MCF 10A (cell line): ENCODE results near the gene CPN2. TPM values are rescaled to one million over a fixed set of nuclear protein-coding genes. Genes with fewer than 3 reads are reported as not detected.

Source experiments
- BruUV-seq: library from RNA; stranded (reverse); fragments of 400-500 nt; replicated peaks from 2 replicates; lab custom pipeline; 2021; lab: Mats Ljungman, UMichigan
- CTCF ChIA-PET: fragments of 300-600 bp; sonication (Branson Sonifier 250); formaldehyde crosslinking; extraction: SDS; loops from one replicate; lab custom pipeline; 2021; ENCODE audit warnings: antibody characterized with exemption, inconsistent platforms; lab: Yijun Ruan, JAX
- POLR2A ChIA-PET: fragments of 300-600, 350-650 bp; sonication (Branson Sonifier 250); formaldehyde crosslinking; extraction: SDS; loops from one replicate; lab custom pipeline; 2020; ENCODE audit warnings: antibody characterized with exemption, inconsistent platforms; lab: Yijun Ruan, JAX
- DNase-seq: peaks from one replicate; pipeline ENCODE4 v3.0.0-alpha.2; 2018; ENCODE audit not compliant: unreplicated experiment
- H3K27ac Mint-ChIP-seq: one replicate; pipeline ENCODE4 v1.8.0; 2022; ENCODE audit warnings: mild to moderate bottlenecking, low read depth, mixed read lengths; ENCODE audit not compliant: unreplicated experiment
- H3K27me3 Mint-ChIP-seq: one replicate; pipeline ENCODE4 v1.8.0; 2022; ENCODE audit warnings: mixed read lengths; ENCODE audit not compliant: insufficient read depth, unreplicated experiment
- H3K36me3 Mint-ChIP-seq: one replicate; pipeline ENCODE4 v1.8.0; 2022; ENCODE audit warnings: mild to moderate bottlenecking, moderate library complexity, mixed read lengths; ENCODE audit not compliant: insufficient read depth, unreplicated experiment
- H3K4me1 Mint-ChIP-seq: one replicate; pipeline ENCODE4 v1.8.0; 2022; ENCODE audit warnings: mixed read lengths; ENCODE audit not compliant: insufficient read depth, unreplicated experiment
- H3K4me3 Mint-ChIP-seq: one replicate; pipeline ENCODE4 v1.8.0; 2022; ENCODE audit warnings: mild to moderate bottlenecking, moderate library complexity, mixed read lengths; ENCODE audit not compliant: unreplicated experiment
- H3K9me3 Mint-ChIP-seq: one replicate; pipeline ENCODE4 v1.8.0; 2022; ENCODE audit warnings: mixed read lengths; ENCODE audit not compliant: unreplicated experiment
- intact Hi-C: fragments of 100-400 bp; cut with micrococcal nuclease; formaldehyde crosslinking; loops from 2 replicates; pipeline ENCODE4 v1.14.1; 2022
- total RNA-seq: library from RNA; stranded (reverse); gene quantifications from 2 replicates; pipeline ENCODE4 v1.2.3, GENCODE V29; 2022
- TF ChIP-seq, protein P1 (sequence below): fragments of 200-600 bp; IDR thresholded peaks from one replicate; pipeline ENCODE4 v1.8.0; 2022; ENCODE audit warnings: antibody characterized with exemption, mild to moderate bottlenecking; ENCODE audit not compliant: unreplicated experiment

The CPN2 gene
- total RNA-seq, 1 experiment from 2014 or later = not detected

GRCh38 chr3:194365978-194366490 is 14.9 kb upstream of the CPN2 start:
- H3K27me3 Mint-ChIP-seq = peaks cover 47% of the 10 kb centered on the region
- no peaks in the 10 kb centered on the region for H3K9me3 Mint-ChIP-seq
- H3K36me3 Mint-ChIP-seq = no peaks in the 10 kb centered on the region
- BruUV-seq = no TSS peak
- CTCF ChIA-PET = interaction anchor here (1.5 kb wide), 1 partner anchor 22 kb away, joined by 3 read pairs; no protein-coding TSS in a partner anchor
- intact Hi-C loops = no loop called here
- no peak overlapping the region for H3K4me3 Mint-ChIP-seq
- peaks cover 5% of the 10 kb centered on the region for H3K4me1 Mint-ChIP-seq
- no peak for DNase-seq
- POLR2A ChIA-PET = no interaction called here
- TF ChIP-seq, protein P1, sequence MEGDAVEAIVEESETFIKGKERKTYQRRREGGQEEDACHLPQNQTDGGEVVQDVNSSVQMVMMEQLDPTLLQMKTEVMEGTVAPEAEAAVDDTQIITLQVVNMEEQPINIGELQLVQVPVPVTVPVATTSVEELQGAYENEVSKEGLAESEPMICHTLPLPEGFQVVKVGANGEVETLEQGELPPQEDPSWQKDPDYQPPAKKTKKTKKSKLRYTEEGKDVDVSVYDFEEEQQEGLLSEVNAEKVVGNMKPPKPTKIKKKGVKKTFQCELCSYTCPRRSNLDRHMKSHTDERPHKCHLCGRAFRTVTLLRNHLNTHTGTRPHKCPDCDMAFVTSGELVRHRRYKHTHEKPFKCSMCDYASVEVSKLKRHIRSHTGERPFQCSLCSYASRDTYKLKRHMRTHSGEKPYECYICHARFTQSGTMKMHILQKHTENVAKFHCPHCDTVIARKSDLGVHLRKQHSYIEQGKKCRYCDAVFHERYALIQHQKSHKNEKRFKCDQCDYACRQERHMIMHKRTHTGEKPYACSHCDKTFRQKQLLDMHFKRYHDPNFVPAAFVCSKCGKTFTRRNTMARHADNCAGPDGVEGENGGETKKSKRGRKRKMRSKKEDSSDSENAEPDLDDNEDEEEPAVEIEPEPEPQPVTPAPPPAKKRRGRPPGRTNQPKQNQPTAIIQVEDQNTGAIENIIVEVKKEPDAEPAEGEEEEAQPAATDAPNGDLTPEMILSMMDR = no peak
- H3K27ac Mint-ChIP-seq = no peak overlapping the region

DNA sequence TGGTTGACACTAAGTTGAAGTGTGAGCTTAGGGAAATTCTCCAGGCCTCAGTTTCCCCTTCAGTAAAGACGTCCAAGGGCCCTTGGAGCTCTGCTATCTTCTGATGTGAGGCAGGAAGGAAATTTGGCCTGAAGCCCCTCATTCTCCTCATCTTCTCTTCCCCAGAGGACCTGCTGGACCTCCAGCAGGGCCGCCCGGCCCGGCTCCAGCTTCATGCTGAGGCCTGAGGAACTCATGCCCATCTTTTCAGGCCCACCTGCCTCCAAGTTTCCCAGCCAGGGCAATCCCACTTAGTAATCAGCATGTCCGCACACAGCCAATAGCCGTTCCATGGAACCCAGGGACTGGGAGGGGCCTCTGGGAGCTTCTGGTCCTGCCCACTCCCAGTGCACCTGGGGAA is 14.4 kb upstream of the CPN2 start:
- H3K27ac Mint-ChIP-seq = no peak overlapping the region
- peaks cover 47% of the 10 kb centered on the region for H3K27me3 Mint-ChIP-seq

DNA sequence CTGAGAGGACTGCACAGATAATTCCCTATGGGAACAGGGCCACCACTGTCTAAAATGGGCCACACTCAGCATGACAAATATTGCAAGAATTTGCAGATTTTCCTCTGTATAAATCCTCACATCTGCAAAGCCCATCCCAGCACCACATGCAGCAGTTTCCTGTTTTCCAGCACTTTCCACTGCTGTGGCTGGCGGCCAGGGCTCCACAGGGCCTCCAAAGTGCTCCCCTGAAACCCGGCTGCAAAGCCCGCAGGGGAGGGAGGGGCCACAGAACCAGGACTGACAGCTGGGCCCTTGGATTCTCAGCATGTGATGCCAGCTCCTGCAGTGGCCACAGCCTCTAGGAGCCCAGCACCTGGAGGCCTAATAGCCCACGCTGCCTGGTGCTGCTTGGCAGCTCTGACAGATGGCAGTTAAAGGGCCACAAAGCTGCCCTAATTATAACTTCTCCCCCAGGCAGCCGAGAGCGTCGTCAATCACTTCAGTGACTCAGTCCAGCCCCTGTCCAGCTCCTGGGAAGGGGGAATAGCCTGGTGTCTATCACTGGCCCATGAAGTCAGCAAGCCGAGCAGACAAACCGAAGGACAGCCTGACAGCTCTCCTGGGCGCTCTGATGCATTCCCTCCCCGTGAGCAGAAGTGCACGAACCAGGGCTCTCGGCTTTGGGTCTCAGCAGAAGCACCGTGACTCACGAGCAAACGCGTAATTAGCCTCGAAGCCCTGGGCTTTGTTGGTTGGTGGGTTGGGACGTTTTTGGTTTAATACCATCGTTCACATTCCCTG is 13.7 kb upstream of the CPN2 start:
- H3K4me3 Mint-ChIP-seq = no peak overlapping the region
- BruUV-seq = no TSS peak
- intact Hi-C loops = no loop called here
- peaks cover 47% of the 10 kb centered on the region for H3K27me3 Mint-ChIP-seq
- DNase-seq = peak; percentile 15
- ChIA-PET POLR2A (interaction anchor here (0.6 to 1.2 kb wide), 2 partner anchors 30 to 653 kb away, joined by 3 read pairs; no protein-coding TSS in a partner anchor), CTCF (interaction anchor here (0.5 to 1.5 kb wide), 5 partner anchors 21 to 629 kb away, joined by 3 to 4 read pairs (median 3); no protein-coding TSS in a partner anchor)
- H3K27ac Mint-ChIP-seq = no peak overlapping the region
- H3K9me3 Mint-ChIP-seq = no peaks in the 10 kb centered on the region
- TF ChIP-seq, protein P1 = no peak
- no peaks in the 10 kb centered on the region for H3K36me3 Mint-ChIP-seq
- peaks cover 2% of the 10 kb centered on the region for H3K4me1 Mint-ChIP-seq

More for the DNA sequence above, 14.4 kb upstream of the CPN2 start:
- no peak overlapping the region for H3K4me3 Mint-ChIP-seq
- TF ChIP-seq, protein P1 = no peak
- no peaks in the 10 kb centered on the region for H3K9me3 Mint-ChIP-seq
- intact Hi-C loops = no loop called here
- ChIA-PET CTCF (interaction anchor here (0.5 to 1.5 kb wide), 2 partner anchors 21 to 50 kb away, joined by 3 to 4 read pairs; no protein-coding TSS in a partner anchor), POLR2A (no interaction called here)
- peaks cover 5% of the 10 kb centered on the region for H3K4me1 Mint-ChIP-seq
- no TSS peak for BruUV-seq
- no peaks in the 10 kb centered on the region for H3K36me3 Mint-ChIP-seq
- no peak for DNase-seq

GRCh38 chr3:194364314-194364651 is 13.2 kb upstream of the CPN2 start:
- H3K4me3 Mint-ChIP-seq = no peak overlapping the region
- ChIA-PET CTCF (interaction anchor here (0.5 to 5.5 kb wide), 4 partner anchors 20 to 629 kb away, joined by 3 to 44 read pairs (median 4); no protein-coding TSS in a partner anchor), POLR2A (interaction anchor here (0.6 to 1.2 kb wide), 2 partner anchors 31 to 652 kb away, joined by 3 read pairs; no protein-coding TSS in a partner anchor)
- H3K27ac Mint-ChIP-seq = no peak overlapping the region
- H3K36me3 Mint-ChIP-seq = no peaks in the 10 kb centered on the region
- intact Hi-C loops = no loop called here
- no peaks in the 10 kb centered on the region for H3K4me1 Mint-ChIP-seq
- DNase-seq = no peak
- TF ChIP-seq, protein P1 = no peak
- H3K9me3 Mint-ChIP-seq = no peaks in the 10 kb centered on the region
- peaks cover 47% of the 10 kb centered on the region for H3K27me3 Mint-ChIP-seq
- BruUV-seq = no TSS peak
